ENCODE measurements around the gene ANO1.

Gene ANO1

DNA sequence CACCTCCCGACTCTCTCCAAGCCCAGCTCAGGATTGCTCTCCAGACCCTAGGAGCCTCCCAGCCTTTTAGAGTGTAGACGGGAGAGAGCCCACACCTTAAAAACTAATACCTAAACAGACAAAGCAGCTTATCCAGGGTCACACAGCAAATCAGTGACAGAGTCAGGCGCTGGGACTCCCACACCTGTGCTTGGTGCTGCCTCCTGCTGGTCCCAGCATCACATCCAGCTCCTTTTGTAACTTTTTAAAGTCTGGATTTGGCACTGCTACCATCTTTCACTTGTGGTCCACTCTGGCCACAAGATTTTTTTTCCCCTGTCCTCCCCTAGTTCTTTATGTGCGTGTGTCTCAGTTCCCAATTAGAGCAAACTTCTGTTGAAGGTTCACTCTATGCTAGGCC is 4.7 kb downstream of the ANO1 start:
- TF ChIP-seq CTCF (conservative IDR thresholded peaks at IDR 0.05), result no peak
- no peak overlapping the region for H3K27ac ChIP-seq

- TF ChIP-seq CTCF (conservative IDR thresholded peaks at IDR 0.05), result no peak
- H3K27ac ChIP-seq, result no peak overlapping the region
Measured at GRCh38 chr11:70084046-70084984, 6.2 kb downstream of the ANO1 start.

DNA sequence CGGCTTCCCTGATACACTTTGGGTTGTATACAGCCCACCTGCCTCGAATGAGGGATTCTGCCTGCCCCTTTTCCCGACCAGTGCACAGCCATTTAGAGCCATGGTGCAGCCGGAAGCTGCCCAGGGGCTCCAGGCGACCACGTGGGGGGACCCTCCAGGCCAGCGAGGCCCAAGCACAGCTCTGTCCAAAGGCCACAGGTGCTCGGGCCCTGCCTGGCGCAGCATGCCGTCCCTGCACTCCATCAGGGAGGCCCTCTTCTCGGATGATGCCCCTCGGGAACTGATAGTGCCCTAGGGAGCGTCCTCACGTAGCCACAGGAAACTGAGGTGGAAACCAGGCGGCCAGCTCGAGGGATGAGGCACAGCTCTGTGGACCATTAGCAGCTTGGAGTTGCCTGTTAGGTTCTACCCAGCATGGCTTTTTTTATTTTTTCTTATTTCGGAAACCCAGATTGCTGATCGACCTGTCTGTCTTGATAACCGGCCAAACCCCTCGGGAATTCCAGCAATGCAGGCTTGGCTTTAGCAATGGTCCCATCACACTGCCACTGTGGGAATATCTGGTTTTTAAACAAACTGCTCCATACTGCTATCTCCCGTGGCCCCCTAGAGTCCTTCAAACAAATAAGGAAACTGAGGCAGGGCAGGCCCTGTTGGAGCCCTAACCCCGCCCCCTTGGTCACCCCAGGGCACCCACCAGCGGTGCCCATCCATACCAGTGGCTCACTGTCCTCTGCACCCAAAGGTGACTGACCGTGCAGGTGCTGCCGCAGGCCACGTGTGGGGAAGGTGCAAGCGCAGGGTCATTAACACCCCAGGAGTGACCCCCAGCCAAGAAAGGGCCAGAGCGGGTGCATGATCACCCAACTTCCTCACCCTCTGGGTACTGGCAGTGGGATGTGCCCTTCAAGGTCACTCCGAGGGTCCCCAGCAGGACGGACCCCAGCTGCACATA is 8.0 kb downstream of the ANO1 start:
- no peak for TF ChIP-seq CTCF (conservative IDR thresholded peaks at IDR 0.05)
- H3K27ac ChIP-seq, result peak overlapping the region; percentile 45; the same call in 1 of the 2 replicates

- TF ChIP-seq CTCF (conservative IDR thresholded peaks at IDR 0.05), result no peak
- H3K27ac ChIP-seq, result no peak overlapping the region
Measured at GRCh38 chr11:70087446-70088167, 9.5 kb downstream of the ANO1 start.

- no peak for TF ChIP-seq CTCF (conservative IDR thresholded peaks at IDR 0.05)
- no peak overlapping the region for H3K27ac ChIP-seq
Measured at GRCh38 chr11:70088735-70089250, 10.7 kb downstream of the ANO1 start.

GRCh38 chr11:70089631-70090030 is 11.5 kb downstream of the ANO1 start:
- no peak for TF ChIP-seq CTCF (conservative IDR thresholded peaks at IDR 0.05)

More at GRCh38 chr11:70089631-70090030, 11.5 kb downstream of the ANO1 start:
- H3K27ac ChIP-seq, result no peak overlapping the region

Data from VCaP (cell line).